GM18505 (cell line): ENCODE measurements around the gene XRRA1.

ENCODE experiments used
- ATAC-seq: cut with Tn5 transposase; IDR thresholded peaks from one replicate; pipeline ENCODE4 v1.9.1; 2021; ENCODE audit not compliant: unreplicated experiment
- POLR2A ChIP-seq: IDR thresholded peaks from 4 replicates; pipeline ENCODE4 v1.6.1; 2011; ENCODE audit warnings: borderline replicate concordance; ENCODE audit not compliant: insufficient read depth, insufficient read length; ENCODE audit errors: extremely low read depth

Gene XRRA1

DNA sequence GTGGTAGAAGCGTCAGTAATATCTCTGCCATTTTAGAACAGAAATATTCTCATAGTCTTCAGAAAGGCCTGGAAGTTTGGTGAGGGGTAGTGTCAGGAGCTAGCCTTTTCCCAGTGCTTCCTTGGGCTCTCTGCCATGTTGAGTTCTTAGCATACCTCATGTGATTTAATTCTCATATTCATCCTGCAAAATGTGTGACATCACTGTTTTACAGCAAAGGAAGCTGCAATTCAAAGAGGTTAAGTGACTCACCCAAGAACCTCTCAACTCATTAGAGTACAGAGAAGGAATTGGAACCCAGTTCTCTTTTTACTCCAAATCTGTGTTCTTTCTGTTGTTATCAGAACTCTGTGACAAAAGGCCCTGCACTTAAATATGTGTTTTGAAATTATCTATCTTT is 128.1 kb downstream of the XRRA1 start:
- ATAC-seq, result no peak
- no peak for TF ChIP-seq POLR2A

GRCh38 chr11:74819400-74819799 is 129.5 kb downstream of the XRRA1 start:
- ATAC-seq, result no peak
- TF ChIP-seq POLR2A, result no peak

DNA sequence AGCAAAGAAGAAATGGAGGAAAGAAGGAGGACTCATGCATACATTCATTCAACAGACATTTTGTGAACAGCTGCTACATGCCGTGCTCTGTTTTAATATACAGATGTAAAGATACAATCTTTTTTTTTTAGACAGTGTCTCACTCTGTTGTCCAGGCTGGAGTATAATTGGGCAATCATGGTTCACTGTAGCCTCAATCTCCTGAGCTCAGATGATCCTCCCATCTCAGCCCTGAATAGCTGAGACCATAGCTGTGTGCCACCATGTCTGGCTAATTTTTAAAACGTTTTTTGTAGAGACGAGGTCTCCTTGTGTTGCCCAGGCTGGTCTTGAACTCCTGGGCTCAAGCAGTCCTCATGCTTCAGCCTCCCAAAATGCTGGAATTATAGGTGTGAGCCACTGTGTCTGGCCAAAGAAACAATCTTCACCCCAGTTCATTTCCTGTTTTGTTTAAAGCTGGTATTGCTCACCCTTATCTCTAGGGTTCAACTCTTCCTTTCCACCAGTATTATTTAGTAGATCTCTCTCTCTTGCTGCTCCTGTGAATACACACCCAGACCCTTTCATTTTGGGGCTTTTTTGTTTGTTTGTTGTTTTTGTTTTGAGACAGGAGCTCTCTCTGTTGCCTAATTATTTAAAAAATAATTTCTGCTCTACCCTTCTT is 130.5 kb downstream of the XRRA1 start:
- ATAC-seq, result no peak
- TF ChIP-seq POLR2A, result no peak

DNA sequence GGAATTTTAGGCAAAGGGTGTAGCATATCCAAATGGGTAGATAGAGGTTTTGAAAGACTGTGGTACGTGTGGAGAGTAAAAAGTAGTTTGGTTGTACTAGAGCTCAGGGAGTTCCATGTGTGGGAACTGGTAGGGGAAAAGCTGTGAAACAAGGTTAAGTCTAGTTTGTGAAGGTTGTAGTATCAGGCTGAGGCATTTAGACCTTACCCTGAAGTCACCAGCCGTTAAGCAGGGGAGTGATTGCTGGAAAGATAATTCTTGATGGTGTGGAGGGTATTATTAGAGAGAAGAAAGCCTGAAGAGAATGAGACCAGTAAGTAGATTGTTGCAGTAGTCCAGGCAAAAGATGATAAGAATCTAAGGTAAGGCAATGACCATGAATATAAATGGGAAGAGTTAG is 132.2 kb downstream of the XRRA1 start:
- no peak for ATAC-seq
- no peak for TF ChIP-seq POLR2A

DNA sequence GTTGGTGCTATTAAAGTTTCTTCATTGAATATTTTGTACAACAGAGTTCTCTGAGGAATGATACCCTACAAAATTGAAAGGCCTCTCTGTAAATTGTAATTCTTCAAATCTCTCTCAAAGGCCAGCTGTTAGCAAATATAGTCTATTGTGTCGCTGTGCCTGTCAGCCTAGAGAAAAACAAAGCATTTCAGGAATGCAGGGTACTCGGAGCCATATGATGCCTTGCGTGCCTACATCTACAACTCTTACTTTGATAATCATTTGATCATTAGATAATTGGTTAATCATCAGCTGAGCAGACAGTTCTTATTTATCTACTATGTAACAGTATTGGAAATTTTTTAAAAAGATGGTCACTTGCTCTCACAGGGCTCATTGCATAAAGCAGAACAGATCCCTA is 132.9 kb downstream of the XRRA1 start:
- no peak for ATAC-seq
- TF ChIP-seq POLR2A, result no peak

GRCh38 chr11:74809801-74810200 is 139.1 kb downstream of the XRRA1 start:
- ATAC-seq, result no peak
- no peak for TF ChIP-seq POLR2A

DNA sequence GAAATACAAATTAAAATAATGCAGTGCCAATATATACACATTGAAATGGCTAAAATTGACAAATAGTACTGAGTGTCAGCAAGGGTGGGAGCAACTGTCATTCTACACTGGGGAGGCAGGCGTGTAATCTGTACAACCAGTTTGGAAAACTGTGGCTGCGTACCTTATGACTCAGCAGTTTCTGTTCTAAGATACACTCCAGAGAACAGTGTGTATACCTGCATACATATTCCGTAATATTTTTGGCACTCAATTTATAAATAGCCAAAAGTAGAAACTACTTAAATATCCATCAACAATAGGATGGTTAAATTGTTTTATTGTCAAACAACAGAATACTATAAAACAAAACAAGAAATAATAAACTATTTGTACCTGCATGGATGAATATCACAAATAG is 142.6 kb downstream of the XRRA1 start:
- TF ChIP-seq POLR2A, result no peak
- no peak for ATAC-seq

DNA sequence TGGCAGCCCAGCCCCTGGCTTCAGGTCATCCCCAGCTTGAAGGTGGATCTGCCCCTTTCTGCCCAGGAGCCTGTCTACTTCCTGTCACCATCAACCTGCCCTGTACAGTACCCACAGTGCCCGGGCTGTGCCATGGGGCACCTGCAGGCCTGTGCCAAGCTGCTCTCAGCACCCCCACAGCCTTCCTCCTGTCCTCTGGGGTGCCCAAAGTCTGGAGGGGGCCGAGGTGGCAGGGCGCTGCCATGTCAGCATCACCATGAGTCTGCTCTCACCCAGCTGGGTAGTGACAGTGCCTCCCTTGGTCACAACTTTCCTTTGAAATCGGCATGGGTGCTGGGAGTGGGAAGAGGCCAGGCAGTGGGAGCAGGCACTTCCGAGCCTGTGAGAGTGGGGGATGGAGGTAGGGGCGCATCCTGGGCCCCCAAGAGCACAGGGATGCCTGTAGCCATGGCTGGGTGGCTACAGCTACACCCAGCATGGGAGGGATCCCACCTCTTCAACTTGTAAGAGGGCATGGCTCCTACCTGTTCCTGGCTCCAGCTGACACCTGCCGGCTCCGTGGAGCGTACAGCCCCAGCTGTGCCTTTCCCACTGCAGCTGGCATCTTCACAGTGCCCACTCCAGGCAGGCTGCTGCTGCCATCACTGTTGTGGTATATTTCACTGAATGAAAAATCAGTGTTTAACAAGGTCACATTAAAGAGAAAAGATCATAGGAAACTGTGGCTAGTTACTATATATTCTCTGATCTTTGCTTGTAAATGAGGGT is 157.4 kb downstream of the XRRA1 start:
- ATAC-seq, result no peak
- TF ChIP-seq POLR2A, result no peak
